Spinal cord (tissue), 10 donors: ENCODE results near the gene DENND5A. TPM values are rescaled to one million over a fixed set of nuclear protein-coding genes. Genes with fewer than 3 reads are reported as not detected.
A peak's percentile ranks its signal among the peaks of the same experiment; 100 is the strongest.
"Not testable (repeated sequence)": the region's sequence is repeated elsewhere in the genome, so short reads cannot be mapped to it uniquely, and the experiment has no call there.

Experiments used
- DNase-seq, 6 donors: peaks; one replicate each; pipeline versions ENCODE4 v3.0.0 to v3.0.0-alpha.2; 2013 to 2015; ENCODE audit warnings: low spot score in 6 of 6, low read depth in 4 of 6
- H3K27ac ChIP-seq: one replicate; pipeline ENCODE4 v1.5.1; 2013; ENCODE audit warnings: low read depth, low read length, control low read depth
- H3K27me3 ChIP-seq: one replicate; pipeline ENCODE4 v1.6.1; 2013; ENCODE audit warnings: low read length; ENCODE audit not compliant: control insufficient read depth, insufficient read depth
- H3K36me3 ChIP-seq: one replicate; pipeline ENCODE4 v1.6.1; 2013; ENCODE audit warnings: low read length; ENCODE audit not compliant: control insufficient read depth, insufficient read depth
- H3K4me1 ChIP-seq: one replicate; pipeline ENCODE4 v1.6.1; 2013; ENCODE audit warnings: low read length; ENCODE audit not compliant: control insufficient read depth, insufficient read depth
- H3K4me3 ChIP-seq: one replicate; pipeline ENCODE4 v1.5.1; 2013; ENCODE audit warnings: low read depth, low read length, control low read depth
- H3K9me3 ChIP-seq: one replicate; pipeline ENCODE4 v1.6.1; 2013; ENCODE audit warnings: low read length; ENCODE audit not compliant: control insufficient read depth, insufficient read depth
- WGBS: methylation state at CpG from one replicate; pipeline ENCODE4 v1.1.5; 2013; ENCODE audit warnings: missing lambda C conversion rate; ENCODE audit not compliant: insufficient coverage; 5-methylcytosine and 5-hydroxymethylcytosine counted together
- polyA plus RNA-seq, 2 donors: library from polyadenylated mRNA; unstranded; fragments of 120-200 nt; gene quantifications; one replicate each; pipeline ENCODE4 v1.2.1, GENCODE V29; 2013; ENCODE audit not compliant: insufficient read length in 2 of 2
- total RNA-seq, 2 donors: library from RNA; depleted of rRNA in 1 of 2; stranded (reverse); fragments of 120-200 nt in 1 of 2; fragments of >200 nt in 1 of 2; gene quantifications; one replicate each; pipeline versions ENCODE4 v1.2.3 to v1.2.4, GENCODE V29; 2013 to 2014
- donor health status: healthy.

Gene DENND5A
- total and polyA plus RNA-seq, 4 donors: 179 to 285 (median 183) TPM

GRCh38 chr11:9266132-9266736 is 1.1 kb upstream of the DENND5A start:
- peak overlapping the region; percentile 88 for H3K27ac ChIP-seq
- WGBS: 91% methylated on average over 10 of the region's 13 CpGs

GRCh38 chr11:9264316-9265210 is 587 bp downstream of the DENND5A start:
- no peaks in the 10 kb centered on the region for H3K9me3 ChIP-seq

More at GRCh38 chr11:9266132-9266736, 1.1 kb upstream of the DENND5A start:
- H3K4me3 ChIP-seq: no peak overlapping the region
- H3K36me3 ChIP-seq: no peaks in the 10 kb centered on the region
- no peak for DNase-seq
- no peaks in the 10 kb centered on the region for H3K9me3 ChIP-seq
- no peaks in the 10 kb centered on the region for H3K27me3 ChIP-seq
- peaks cover 25% of the 10 kb centered on the region for H3K4me1 ChIP-seq

GRCh38 chr11:9263840-9264315 is 1.3 kb downstream of the DENND5A start:
- peak in 1 of 6 donors; percentile 28 for DNase-seq
- H3K4me3 ChIP-seq: peak overlapping the region; percentile 67
- 0% methylated on average over 5 of the region's 9 CpGs for WGBS
- H3K27me3 ChIP-seq: no peaks in the 10 kb centered on the region
- H3K36me3 ChIP-seq: no peaks in the 10 kb centered on the region
- H3K27ac ChIP-seq: peak overlapping the region; percentile 91
- H3K9me3 ChIP-seq: no peaks in the 10 kb centered on the region
- peaks cover 30% of the 10 kb centered on the region for H3K4me1 ChIP-seq

More at GRCh38 chr11:9264316-9265210, 587 bp downstream of the DENND5A start:
- no peaks in the 10 kb centered on the region for H3K36me3 ChIP-seq
- peak overlapping the region; percentile 91 for H3K27ac ChIP-seq
- under 1% methylated on average over 73 of the region's 76 CpGs for WGBS
- no peaks in the 10 kb centered on the region for H3K27me3 ChIP-seq
- H3K4me1 ChIP-seq: peaks cover 28% of the 10 kb centered on the region
- peak in 3 of 6 donors; percentile 59 to 77 (median 65) for DNase-seq
- peak overlapping the region; percentile 69 for H3K4me3 ChIP-seq

GRCh38 chr11:9260838-9261146 is 4.4 kb downstream of the DENND5A start:
- peaks cover 32% of the 10 kb centered on the region for H3K4me1 ChIP-seq
- not testable (repeated sequence) for H3K4me3 ChIP-seq, H3K27me3 ChIP-seq, H3K27ac ChIP-seq, H3K36me3 ChIP-seq, DNase-seq, H3K9me3 ChIP-seq
- WGBS: no CpG with 5 or more reads among the region's 2 CpGs

GRCh38 chr11:9259981-9260837 is 4.9 kb downstream of the DENND5A start:
- no peak for DNase-seq
- no peaks in the 10 kb centered on the region for H3K27me3 ChIP-seq
- WGBS: 57% methylated on average over 3 of the region's 4 CpGs
- H3K9me3 ChIP-seq: no peaks in the 10 kb centered on the region
- no peak overlapping the region for H3K4me3 ChIP-seq
- H3K27ac ChIP-seq: no peak overlapping the region
- peaks cover 27% of the 10 kb centered on the region for H3K4me1 ChIP-seq
- peaks cover 7% of the 10 kb centered on the region for H3K36me3 ChIP-seq

- not testable (repeated sequence) for H3K9me3 ChIP-seq, H3K4me3 ChIP-seq, H3K27me3 ChIP-seq, DNase-seq, H3K27ac ChIP-seq
- Histone ChIP-seq H3K4me1 (peaks cover 20% of the 10 kb centered on the region), H3K36me3 (peaks cover 13% of the 10 kb centered on the region)
- WGBS: no CpG with 5 or more reads among the region's 4 CpGs
Measured at GRCh38 chr11:9258279-9258678, 6.9 kb downstream of the DENND5A start.

- Histone ChIP-seq H3K36me3 (peaks cover 16% of the 10 kb centered on the region), H3K4me3 (no peak overlapping the region), H3K27me3 (no peaks in the 10 kb centered on the region), H3K27ac (no peak overlapping the region), H3K4me1 (peaks cover 4% of the 10 kb centered on the region), H3K9me3 (no peaks in the 10 kb centered on the region)
- DNase-seq: no peak
- WGBS: no CpG with 5 or more reads among the region's 3 CpGs
Measured at GRCh38 chr11:9254416-9254815, 10.7 kb downstream of the DENND5A start.

- no peak for DNase-seq
- no CpG with 5 or more reads among the region's 3 CpGs for WGBS
- peaks cover 16% of the 10 kb centered on the region for H3K36me3 ChIP-seq
- no peaks in the 10 kb centered on the region for H3K27me3 ChIP-seq
- no peak overlapping the region for H3K27ac ChIP-seq
- H3K4me1 ChIP-seq: peaks cover 3% of the 10 kb centered on the region
- no peaks in the 10 kb centered on the region for H3K9me3 ChIP-seq
- no peak overlapping the region for H3K4me3 ChIP-seq
Measured at GRCh38 chr11:9253086-9253485, 12.1 kb downstream of the DENND5A start.

GRCh38 chr11:9251311-9251710 is 13.8 kb downstream of the DENND5A start:
- WGBS: 86% methylated on average over 3 of the region's 3 CpGs
- H3K4me1 ChIP-seq: no peaks in the 10 kb centered on the region
- H3K4me3 ChIP-seq: no peak overlapping the region
- H3K36me3 ChIP-seq: peaks cover 16% of the 10 kb centered on the region
- H3K9me3 ChIP-seq: no peaks in the 10 kb centered on the region
- no peak for DNase-seq
- H3K27me3 ChIP-seq: no peaks in the 10 kb centered on the region
- H3K27ac ChIP-seq: no peak overlapping the region
